ENCODE measurements around the gene GLIPR1L2. TPM values are rescaled to one million over a fixed set of nuclear protein-coding genes. Genes with fewer than 3 reads are reported as not detected.
A peak's percentile ranks its signal among the peaks of the same experiment; 100 is the strongest.
"Not testable (repeated sequence)": the region's sequence is repeated elsewhere in the genome, so short reads cannot be mapped to it uniquely, and the experiment has no call there.

The GLIPR1L2 gene
- polyA plus RNA-seq, 3 donors: 1.9 to 3.4 (median 2.7) TPM

DNA sequence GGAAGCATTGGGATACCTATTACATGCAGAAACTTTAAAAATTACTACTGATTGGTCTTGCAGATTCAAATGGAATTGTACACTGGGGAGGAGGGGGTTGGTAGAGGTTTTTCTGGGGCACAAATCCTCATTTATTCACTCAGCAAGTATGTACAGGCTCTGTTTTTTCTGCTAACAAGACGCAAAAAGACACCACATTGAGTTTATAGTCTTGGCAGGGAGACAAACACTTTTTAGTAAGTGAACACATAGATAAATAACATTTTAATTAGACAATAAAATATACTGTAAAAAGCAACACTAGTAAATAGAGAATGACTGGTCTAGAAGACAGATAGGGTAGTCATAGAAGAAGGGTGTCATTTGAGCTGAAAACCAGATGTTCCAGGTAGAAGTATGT lies 23.8 kb downstream of the GLIPR1L2 start:
- peak in 2 of 11 donors; percentile 16 to 33 for DNase-seq (ENCODE audit: extremely low read depth in 1 of 11, low read depth in 9 of 11, low spot score in 4 of 11)

DNA sequence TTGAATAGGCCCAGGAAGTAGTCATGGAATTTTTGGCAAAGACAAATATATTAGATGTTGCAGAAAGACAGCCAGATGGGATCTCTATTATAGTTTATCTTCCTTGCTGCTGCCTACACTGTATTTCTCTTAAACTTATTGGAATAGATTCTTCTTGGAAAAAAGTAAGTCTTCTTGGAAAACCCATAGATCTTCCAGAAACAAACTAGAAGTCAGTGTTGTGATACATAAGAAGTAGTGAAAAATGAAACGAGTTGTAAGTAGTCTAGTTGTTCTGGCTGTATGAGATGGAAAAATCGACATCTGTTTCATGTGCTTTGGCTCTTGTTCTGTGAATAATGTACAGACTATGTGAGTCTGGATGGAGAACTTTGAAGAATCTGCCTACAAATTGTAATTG lies 29.0 kb downstream of the GLIPR1L2 start:
- DNase-seq (ENCODE audit: extremely low read depth in 1 of 11, low read depth in 9 of 11, low spot score in 4 of 11): no peak

DNA sequence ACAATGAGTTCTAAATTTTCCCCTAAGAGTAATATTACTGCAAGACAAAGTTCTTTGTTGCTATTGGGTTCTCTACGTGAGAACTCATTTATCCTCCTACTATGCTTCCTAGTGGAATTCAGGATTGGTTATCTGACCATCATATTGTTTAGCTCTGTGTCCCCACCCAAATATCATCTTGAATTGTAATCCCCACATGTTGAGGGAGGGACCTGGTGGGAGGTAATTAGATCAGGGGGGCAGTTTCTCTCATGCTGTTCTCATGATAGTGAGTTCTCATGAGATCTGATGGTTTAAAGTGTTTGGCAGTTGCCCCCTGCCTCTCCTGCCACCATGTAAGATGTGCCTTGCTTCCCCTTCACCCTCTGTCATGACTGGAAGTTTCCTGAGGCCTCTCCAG lies 36.6 kb downstream of the GLIPR1L2 start:
- no peak for DNase-seq (ENCODE audit: extremely low read depth in 1 of 11, low read depth in 9 of 11, low spot score in 4 of 11)

DNA sequence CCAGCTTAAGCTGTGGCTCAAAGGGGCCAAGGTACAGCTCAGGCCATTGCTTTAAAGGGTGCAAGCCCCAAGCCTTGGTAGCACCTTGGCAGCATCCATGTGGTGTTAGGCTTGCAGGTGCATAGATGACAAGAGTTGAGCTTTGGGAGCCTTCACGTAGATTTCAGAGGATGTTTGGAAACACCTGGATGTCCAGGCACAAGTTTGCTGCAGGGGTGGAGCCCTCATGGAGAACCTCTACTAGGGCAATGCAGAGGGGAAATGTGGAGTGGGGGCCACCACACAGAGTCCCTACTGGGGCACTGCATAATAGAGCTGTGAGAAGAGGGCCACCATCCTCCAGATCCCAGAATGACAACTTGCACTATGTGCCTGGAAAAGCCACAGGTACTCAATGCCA lies 37.9 kb downstream of the GLIPR1L2 start:
- DNase-seq (ENCODE audit: extremely low read depth in 1 of 11, low read depth in 9 of 11, low spot score in 4 of 11): no peak

DNA sequence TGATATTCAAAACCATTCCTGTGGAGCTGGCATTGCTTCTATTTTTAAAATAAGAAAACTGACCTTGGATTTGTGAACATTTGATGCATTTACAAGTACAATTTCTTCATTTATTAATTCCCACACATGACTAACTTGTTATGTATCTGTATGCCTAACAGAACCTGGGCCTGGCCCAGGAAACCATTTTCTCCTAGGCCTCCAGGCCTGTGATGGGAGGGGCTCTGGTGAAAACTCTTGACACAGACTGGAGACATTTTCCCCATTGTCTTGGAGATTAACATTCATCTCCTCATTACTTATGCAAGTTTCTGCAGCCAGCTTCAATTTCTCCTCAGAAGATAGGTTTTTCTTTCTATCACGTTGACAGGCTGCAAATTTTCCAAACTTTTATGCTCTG lies 42.0 kb downstream of the GLIPR1L2 start:
- DNase-seq (ENCODE audit: extremely low read depth in 1 of 11, low read depth in 9 of 11, low spot score in 4 of 11): no peak

DNA sequence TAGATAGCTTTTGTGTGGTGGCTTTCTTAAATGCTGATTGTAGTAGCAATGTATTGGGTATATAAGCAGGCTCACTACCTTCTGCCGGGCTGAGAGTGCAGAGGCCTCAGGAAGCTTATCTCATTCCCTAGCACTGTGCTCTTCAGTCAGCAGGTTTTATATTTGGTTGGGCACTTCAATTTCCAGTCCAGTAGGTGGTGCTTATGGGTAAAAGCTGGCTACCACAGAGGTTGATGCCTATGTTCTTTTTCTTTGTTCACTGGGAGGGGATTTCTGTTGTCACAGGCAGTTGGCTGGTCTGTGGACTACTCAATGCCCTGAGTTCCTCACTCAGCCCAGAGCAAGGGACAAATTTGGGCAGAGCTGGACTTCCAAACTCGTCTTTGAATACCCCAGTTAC lies 46.7 kb downstream of the GLIPR1L2 start:
- DNase-seq (ENCODE audit: extremely low read depth in 1 of 11, low read depth in 9 of 11, low spot score in 4 of 11): no peak

DNA sequence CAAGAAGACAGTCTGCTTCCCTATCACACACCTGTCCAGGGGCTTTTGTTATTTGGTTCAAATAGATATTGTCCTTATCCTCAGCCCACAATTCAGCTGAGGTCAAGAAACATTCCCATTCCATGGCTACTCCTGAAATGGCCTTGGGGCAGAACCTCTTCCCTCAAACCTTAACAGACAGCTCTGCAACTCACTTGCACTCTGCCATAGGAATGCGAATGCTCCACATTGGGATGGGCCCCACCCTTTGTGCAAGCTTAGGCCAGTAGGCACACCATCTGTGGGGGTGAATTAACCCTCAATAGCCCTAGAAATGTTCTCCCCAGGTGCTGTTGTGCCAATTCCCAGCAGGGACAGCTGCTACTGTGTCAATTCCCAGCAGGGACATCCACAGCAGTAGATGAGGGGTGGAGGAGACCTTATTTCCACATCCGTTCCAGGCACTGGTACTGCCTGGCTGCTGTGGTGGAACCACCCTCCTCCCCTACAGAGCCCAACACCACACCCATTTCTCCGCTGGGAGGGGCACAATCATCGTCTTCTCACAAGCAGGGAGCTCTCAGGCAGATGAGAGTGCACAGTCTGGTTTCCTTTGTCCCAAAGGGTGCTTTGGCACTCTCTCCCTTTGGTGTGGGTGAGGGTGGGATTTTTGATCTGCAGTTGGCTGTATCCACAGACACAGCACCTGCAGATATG lies 47.3 kb downstream of the GLIPR1L2 start:
- no peak for DNase-seq (ENCODE audit: extremely low read depth in 1 of 11, low read depth in 9 of 11, low spot score in 4 of 11)

DNA sequence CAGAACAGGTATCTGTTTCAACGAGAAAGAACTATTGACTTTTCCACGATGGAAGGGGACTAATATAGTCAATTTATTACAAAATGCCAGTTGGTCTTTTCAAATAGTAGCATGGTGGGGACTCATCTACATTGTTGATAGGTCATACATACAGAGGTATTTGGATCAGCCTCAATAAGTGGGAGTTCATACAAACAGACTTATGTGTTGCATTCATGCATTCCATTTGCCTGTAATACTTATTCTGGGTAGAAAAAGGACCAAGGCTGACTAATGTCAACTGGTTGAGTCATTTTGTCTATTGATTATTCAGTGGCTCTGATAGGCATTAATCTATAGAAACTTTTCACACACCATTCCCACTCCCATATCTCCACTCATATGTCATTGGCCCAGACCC lies 48.2 kb downstream of the GLIPR1L2 start:
- no peak for DNase-seq (ENCODE audit: extremely low read depth in 1 of 11, low read depth in 9 of 11, low spot score in 4 of 11)

DNA sequence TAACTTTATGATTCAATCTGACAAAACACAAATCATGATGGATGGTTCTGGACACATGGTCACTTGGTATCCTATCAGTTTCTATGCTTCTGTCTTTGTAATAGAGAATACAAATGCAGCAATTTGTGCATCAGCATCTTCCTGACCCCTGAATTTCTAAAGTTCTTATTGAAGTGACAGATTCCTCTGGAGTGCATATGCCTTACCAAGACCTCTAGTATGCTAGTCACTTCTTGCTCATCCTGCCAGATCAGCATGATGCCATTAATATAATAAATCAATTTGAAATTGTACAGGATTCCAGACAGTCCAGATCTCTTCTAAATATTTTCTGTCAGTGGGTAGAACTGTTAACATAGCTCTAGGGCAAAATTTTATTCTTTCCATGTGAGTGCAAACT lies 49.0 kb downstream of the GLIPR1L2 start:
- DNase-seq (ENCODE audit: extremely low read depth in 1 of 11, low read depth in 9 of 11, low spot score in 4 of 11): no peak

DNA sequence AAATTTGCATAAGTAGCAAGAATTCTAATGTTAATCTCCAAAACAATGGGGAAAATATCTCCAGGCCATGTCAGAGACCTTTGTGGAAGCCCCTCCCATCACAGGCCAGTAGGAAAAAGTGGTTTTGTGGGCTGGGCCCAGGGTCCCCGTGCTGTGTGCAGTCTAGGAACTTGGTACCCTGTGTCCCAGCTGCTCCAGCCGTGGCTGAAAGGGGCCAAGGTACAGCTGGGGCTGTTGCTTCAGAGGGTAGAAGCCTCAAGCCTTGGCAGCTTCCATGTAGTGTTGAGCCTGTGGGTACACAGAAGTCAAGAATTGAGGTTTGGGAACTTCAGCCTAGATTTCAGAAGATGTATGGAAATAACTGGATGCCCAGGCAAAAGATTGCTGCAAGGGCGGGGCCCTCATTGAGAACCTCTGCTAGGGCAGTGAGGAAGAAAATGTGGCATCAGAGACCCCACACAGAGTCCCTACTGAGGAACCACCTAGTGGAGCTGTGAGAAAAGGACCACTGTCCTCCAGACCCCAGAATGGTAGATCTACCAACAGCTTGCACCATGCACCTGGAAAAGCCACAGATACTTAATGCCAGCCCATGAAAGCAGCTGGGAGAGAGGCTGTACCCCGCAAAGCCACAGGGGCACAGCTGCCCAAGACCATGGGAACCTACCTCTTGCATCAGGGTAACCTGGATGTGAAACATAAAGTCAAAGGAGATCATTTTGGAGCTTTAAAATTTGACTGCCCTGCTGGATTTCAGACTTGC lies 51.0 kb downstream of the GLIPR1L2 start:
- DNase-seq (ENCODE audit: extremely low read depth in 1 of 11, low read depth in 9 of 11, low spot score in 4 of 11): not testable (repeated sequence)

DNA sequence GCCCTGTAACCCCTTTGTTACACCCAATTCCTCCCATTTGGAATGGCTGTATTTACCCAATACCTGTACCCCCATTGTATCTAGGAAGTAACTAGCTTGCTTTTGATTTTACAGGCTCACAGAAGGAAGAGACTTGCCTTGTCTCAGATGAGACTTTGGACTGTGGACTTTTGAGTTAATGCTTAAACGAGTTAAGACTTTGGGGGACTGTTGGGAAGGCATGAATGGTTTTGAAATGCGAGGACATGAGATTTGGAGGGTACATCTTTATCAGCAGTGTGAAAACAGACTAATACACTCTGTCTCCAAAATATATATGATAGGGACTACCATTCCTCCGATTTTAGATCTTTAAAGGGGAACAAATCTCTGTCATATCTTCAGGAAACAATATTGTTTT lies 51.6 kb downstream of the GLIPR1L2 start:
- DNase-seq (ENCODE audit: extremely low read depth in 1 of 11, low read depth in 9 of 11, low spot score in 4 of 11): not testable (repeated sequence)

DNA sequence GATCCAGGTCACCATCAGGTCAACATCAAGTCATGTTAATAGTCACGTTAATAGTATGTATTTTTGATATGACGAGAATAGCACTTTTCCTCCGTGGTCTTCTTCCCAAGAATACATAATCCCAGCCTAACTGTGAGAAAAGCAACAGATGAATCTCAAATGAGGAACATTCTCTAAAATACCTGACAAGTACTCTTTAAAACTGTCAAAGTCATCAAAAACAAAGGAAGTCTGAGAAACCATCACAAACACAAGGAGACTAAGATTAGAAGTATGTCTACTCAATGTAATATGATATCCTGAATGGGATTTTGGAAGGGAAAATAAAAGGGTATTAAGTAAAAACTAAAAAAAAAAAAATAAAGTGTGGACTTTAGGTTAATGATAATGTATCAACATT lies 52.8 kb downstream of the GLIPR1L2 start:
- DNase-seq (ENCODE audit: extremely low read depth in 1 of 11, low read depth in 9 of 11, low spot score in 4 of 11): no peak

DNA sequence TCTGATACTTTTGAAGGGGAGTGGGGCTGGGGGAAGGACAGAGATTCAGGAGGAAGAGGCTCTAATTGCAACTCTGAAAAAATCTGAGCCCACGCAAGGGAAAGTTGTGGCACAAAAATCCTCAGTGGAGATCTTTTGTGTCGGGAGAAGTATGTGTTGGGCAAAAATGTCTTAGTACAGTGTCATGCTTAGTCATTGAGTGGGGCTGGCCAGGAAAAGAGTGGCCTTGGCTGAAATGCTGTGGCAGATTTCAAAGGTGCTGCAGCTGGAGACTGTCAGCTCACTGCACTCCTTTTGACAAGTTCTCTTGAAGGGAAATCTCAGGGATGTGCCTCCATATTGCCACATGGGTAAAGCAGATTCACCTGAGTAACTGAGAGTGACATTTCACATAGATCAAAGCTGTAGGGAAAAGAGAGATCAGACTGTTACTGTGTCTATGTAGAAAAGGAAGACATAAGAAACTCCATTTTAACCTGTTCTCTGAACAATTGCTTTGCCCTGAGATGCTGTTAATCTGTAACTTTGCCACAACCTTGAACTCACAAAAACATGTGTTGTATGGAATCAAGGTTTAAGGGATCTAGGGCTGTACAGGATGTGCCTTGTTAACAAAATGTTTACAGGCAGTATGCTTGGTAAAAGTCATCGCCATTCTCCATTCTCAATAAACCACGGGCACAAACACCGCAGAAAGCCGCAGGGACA lies 53.7 kb downstream of the GLIPR1L2 start:
- no peak for DNase-seq (ENCODE audit: extremely low read depth in 1 of 11, low read depth in 9 of 11, low spot score in 4 of 11)

DNA sequence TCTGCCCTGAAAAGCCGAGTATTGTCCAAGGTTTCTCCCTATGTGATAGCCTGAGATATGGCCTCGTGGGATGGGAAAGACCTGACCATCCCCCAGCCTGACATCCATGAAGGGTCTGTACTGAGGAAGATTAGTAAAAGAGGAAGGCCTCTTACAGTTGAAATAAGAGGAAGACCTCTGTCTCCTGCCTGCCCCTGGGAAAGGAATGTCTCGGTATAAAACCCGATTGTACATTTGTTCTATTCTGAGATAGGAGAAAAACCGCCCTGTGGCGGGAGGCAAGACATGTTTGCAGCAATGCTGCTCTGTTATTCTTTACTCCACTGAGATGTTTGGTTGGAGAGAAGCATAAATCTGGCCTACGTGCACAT lies 54.2 kb downstream of the GLIPR1L2 start:
- not testable (repeated sequence) for DNase-seq (ENCODE audit: extremely low read depth in 1 of 11, low read depth in 9 of 11, low spot score in 4 of 11)

DNA sequence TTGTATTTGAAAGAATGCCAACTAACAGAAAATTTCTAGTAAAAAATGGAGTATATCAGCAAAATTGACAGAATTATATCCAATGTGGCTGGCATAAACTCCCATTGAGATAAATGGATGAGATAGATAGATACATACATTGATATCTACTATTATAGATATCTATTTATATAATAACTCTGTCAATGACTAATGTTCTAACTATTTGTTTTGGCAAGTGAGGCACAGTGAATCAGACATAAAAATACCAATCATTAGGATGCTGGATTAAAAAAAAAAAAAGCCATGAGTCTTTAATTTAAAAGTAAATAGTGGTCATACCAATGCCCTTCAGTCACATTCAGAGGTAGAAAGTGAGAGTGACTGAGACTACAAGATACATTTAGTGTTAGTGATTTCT lies 56.0 kb downstream of the GLIPR1L2 start:
- DNase-seq (ENCODE audit: extremely low read depth in 1 of 11, low read depth in 9 of 11, low spot score in 4 of 11): no peak

DNA sequence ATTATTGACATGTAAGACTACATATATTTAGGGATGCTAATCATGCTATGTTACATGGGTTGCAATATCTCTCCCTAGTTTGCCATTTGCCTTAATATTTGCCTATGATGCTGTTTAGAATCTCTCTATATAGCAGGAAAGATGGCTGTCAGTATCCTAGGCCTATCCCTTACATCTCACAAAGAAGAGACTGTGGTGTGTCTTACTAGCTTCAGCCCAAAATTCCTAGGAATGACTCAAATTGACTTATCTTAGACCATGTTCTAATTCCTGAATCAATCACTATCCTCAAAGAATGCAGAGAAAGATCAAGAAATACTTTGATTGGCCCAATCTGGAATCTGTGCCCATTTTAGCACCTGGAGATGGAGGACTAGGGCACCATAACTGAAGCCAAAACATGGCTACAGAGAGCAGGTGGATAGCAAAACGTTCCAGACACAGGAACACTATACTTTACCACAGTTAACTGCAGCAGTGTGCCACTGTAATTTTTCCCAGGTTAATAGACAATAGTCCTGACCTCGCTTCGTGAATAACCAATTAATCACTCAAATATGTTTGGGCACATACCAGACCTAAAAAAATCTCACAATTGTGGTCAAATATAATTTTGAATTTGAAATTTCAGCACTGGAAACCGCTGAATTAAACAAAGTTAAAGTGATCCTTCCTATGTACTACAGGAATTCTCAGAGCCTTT lies 57.0 kb downstream of the GLIPR1L2 start:
- no peak for DNase-seq (ENCODE audit: extremely low read depth in 1 of 11, low read depth in 9 of 11, low spot score in 4 of 11)

DNA sequence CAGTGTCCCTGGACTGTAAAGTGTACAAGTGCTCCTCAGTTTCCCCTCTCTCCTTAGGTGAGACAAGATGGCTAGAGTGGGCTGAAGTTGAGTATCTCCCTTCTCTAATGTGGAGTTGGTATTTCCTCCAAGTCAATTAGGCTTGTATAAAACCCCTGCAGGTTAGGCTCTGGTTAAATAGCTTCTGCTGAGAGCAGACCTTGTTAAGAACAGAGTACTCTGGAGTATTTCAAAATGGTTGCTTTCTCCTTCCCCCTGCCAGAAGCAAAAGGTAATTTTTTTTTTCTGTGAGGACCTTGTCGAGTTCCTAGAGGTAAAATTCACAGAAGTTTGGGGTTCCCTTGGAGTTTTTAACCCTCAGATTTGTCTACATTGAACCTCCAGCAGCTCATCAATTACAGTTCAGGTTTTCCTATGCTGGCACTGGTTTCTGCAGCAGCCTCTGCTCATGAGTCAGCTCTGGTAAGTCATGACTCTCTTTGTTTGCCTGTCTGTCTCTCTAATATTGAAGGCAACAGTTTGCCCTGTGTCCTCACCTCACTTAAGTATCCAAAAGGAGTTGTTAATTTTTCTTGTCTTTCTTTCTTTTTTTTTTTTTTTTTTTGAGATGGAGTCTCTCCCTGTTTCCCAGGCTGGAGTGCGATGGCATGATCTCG lies 61.9 kb downstream of the GLIPR1L2 start:
- DNase-seq (ENCODE audit: extremely low read depth in 1 of 11, low read depth in 9 of 11, low spot score in 4 of 11): no peak

DNA sequence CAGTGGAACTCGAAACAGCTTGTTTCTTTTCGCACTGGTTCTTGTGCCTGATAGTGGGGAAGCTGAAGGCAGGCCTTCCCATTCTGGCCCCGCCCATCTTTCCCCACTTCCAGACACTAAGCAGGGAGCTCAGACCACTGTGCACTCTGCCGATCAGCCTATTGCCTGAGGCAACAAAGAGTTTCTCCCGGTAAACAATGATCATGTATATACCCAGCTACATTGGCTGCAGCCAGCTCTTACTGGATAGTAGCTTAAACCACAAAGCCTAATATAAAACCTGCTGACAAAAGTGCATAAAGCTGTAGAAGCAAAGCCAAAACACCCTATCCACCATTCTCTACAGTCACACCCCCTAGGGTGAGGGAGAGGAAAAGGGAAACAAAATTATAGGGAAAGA lies 65.0 kb downstream of the GLIPR1L2 start:
- DNase-seq (ENCODE audit: extremely low read depth in 1 of 11, low read depth in 9 of 11, low spot score in 4 of 11): no peak

DNA sequence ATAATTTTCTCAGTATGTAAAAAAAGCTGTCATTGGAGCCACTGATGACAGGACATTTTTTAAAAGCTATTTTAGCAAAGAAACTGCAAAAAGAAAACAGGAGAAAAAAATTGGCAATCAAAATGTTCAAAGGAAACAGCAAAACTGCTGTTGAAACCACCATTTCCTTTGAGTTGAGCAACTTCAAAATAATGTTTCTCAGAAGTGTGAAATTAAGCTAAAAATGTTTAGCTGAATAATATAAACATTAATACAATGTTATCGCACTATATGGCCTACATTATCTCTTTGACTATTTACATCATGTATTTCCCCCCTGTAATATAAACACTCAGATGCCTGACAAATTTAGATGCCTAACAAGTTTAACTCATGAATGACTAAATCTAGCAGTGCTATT lies 66.3 kb downstream of the GLIPR1L2 start:
- DNase-seq (ENCODE audit: extremely low read depth in 1 of 11, low read depth in 9 of 11, low spot score in 4 of 11): no peak

Data from renal cortex interstitium (tissue), 11 donors.